ENCODE results near the gene PRSS36.

PRSS36 gene

GRCh38 chr16:31099860-31100638 lies 49.8 kb downstream of the PRSS36 start:
- DNase-seq (ENCODE audit: low read depth) = peak; percentile 84

GRCh38 chr16:31094424-31095120 lies 55.3 kb downstream of the PRSS36 start, which contains the start of gene VKORC1:
VKORC1 (minus strand) TSS chr16:31094797; CDS start chr16:31094729, 68 bp downstream.
- peak; percentile 99 for DNase-seq (ENCODE audit: low read depth)

GRCh38 chr16:31094088-31094423 lies 55.8 kb downstream of the PRSS36 start:
- peak; percentile 16 for DNase-seq (ENCODE audit: low read depth)

- DNase-seq (ENCODE audit: low read depth) = peak; percentile 45
These were observed 56.6 kb downstream of the PRSS36 start for GRCh38 chr16:31093132-31093703.

GRCh38 chr16:31092330-31092729 lies 57.5 kb downstream of the PRSS36 start:
- no peak for DNase-seq (ENCODE audit: low read depth)

GRCh38 chr16:31090540-31090939 lies 59.3 kb downstream of the PRSS36 start:
- peak; percentile 73 for DNase-seq (ENCODE audit: low read depth)

GRCh38 chr16:31089199-31089598 lies 60.7 kb downstream of the PRSS36 start:
- DNase-seq (ENCODE audit: low read depth) = no peak

Data from iris pigment epithelial cell (primary cell).